PC-3 (cell line): ENCODE data around the gene PDZD2. TPM values are rescaled to one million over a fixed set of nuclear protein-coding genes. Genes with fewer than 3 reads are reported as not detected.

Experiments used
- ATAC-seq: fragments of 200-7000 bp; cut with Tn5 transposase; 2 replicates; pipeline ENCODE4 v1.9.1; 2020; ENCODE audit warnings: mild to moderate bottlenecking, moderate library complexity
- BruUV-seq: library from RNA; stranded (reverse); fragments of 400-500 nt; replicated peaks from 2 replicates; lab custom pipeline; 2021; lab: Mats Ljungman, UMichigan
- CTCF ChIA-PET: fragments of 300-600 bp; sonication (Branson Sonifier 250); formaldehyde crosslinking; loops from one replicate; lab custom pipeline; 2022; ENCODE audit warnings: antibody characterized with exemption; lab: Charles Lee
- POLR2A ChIA-PET: fragments of 300-600 bp; sonication (Branson Sonifier 250); formaldehyde crosslinking; loops from one replicate; lab custom pipeline; 2022; ENCODE audit warnings: antibody characterized with exemption; ENCODE audit not compliant: unreplicated experiment; lab: Charles Lee
- DNase-seq: peaks from one replicate; pipeline ENCODE4 v3.0.0-alpha.2; 2015
- H2AFZ ChIP-seq: fragments of 300-600 bp; sonication (generic); 2 replicates; pipeline ENCODE4 v1.6.0; 2016; ENCODE audit warnings: antibody characterized with exemption, low read length
- H3F3A ChIP-seq: fragments of 300-600 bp; sonication (generic); one replicate; pipeline ENCODE4 v1.6.0; 2017; ENCODE audit warnings: antibody characterized with exemption, low read length, control low read depth, mild to moderate bottlenecking; ENCODE audit not compliant: unreplicated experiment
- H3K27ac ChIP-seq: fragments of 300-600 bp; sonication (generic); 2 replicates; pipeline ENCODE4 v1.5.1; 2016; ENCODE audit warnings: mild to moderate bottlenecking, low read length
- H3K27me3 ChIP-seq: fragments of 300-600 bp; sonication (generic); 2 replicates; pipeline ENCODE4 v1.6.1; 2016; ENCODE audit warnings: low read length, mixed read lengths
- H3K36me3 ChIP-seq: fragments of 300-600 bp; sonication (generic); 2 replicates; pipeline ENCODE4 v1.6.1; 2016; ENCODE audit warnings: low read depth, mixed run types, low read length, mixed read lengths
- H3K4me1 ChIP-seq: fragments of 300-600 bp; sonication (generic); 2 replicates; pipeline ENCODE4 v1.5.1; 2016; ENCODE audit warnings: low read length; ENCODE audit not compliant: insufficient read depth
- H3K4me2 ChIP-seq: fragments of 300-600 bp; sonication (generic); 2 replicates; pipeline ENCODE4 v1.6.0; 2016; ENCODE audit warnings: low read length
- H3K4me3 ChIP-seq: fragments of 300-600 bp; sonication (generic); 2 replicates; pipeline ENCODE4 v1.5.1; 2016; ENCODE audit warnings: mild to moderate bottlenecking, low read length, mixed read lengths
- H3K79me2 ChIP-seq: fragments of 300-600 bp; sonication (generic); 2 replicates; pipeline ENCODE4 v1.6.1; 2017; ENCODE audit warnings: low read length, mixed read lengths
- H3K9ac ChIP-seq: fragments of 300-600 bp; sonication (generic); 2 replicates; pipeline ENCODE4 v1.6.0; 2016; ENCODE audit warnings: mild to moderate bottlenecking, low read length
- H3K9me2 ChIP-seq: fragments of 300-600 bp; sonication (generic); replicated peaks from 2 replicates; pipeline ENCODE4 v1.6.1; 2016; ENCODE audit warnings: mixed run types, low read length, mixed read lengths
- H3K9me3 ChIP-seq: fragments of 300-600 bp; sonication (generic); 2 replicates; pipeline ENCODE4 v1.6.1; 2016; ENCODE audit warnings: low read length, mixed read lengths
- H4K20me1 ChIP-seq: fragments of 300-600 bp; sonication (generic); 2 replicates; pipeline ENCODE4 v1.6.1; 2016; ENCODE audit warnings: low read length, mixed read lengths
- CTCF ChIP-seq: fragments of 300-600 bp; sonication (generic); conservative IDR thresholded peaks from 2 replicates; pipeline ENCODE4 v1.5.1; 2017; ENCODE audit warnings: antibody characterized with exemption, low read depth, mild to moderate bottlenecking, low read length
- EZH2 ChIP-seq: fragments of 300-600 bp; sonication (generic); IDR thresholded peaks from one replicate; pipeline ENCODE4 v1.6.1; 2017; ENCODE audit warnings: antibody characterized with exemption, mild to moderate bottlenecking, low read length; ENCODE audit not compliant: unreplicated experiment
- EZH2phosphoT487 ChIP-seq: fragments of 300-600 bp; sonication (generic); IDR thresholded peaks from 2 replicates; pipeline ENCODE4 v1.6.1; 2018; ENCODE audit warnings: mild to moderate bottlenecking, antibody characterized with exemption, low read length, borderline replicate concordance
- intact Hi-C: fragments of 100-400 bp; cut with micrococcal nuclease; formaldehyde crosslinking; loops from 2 replicates; pipeline ENCODE4 v1.9.0; 2023
- total RNA-seq: library from RNA; depleted of rRNA; stranded (reverse); fragments of >200 nt; gene quantifications from 2 replicates; pipeline ENCODE4 v1.2.3, GENCODE V29; 2014

The PDZD2 gene
- total RNA-seq, 1 experiment from 2014 or later, result 2.0 TPM

- Histone ChIP-seq H4K20me1 (no peaks in the 10 kb centered on the region), H3K4me2 (no peak overlapping the region), H3K4me1 (no peaks in the 10 kb centered on the region), H3K9me2 (no peaks in the 10 kb centered on the region), H3K27me3 (peaks cover 76% of the 10 kb centered on the region), H3F3A (no peaks in the 10 kb centered on the region), H3K27ac (no peak overlapping the region), H3K9me3 (no peaks in the 10 kb centered on the region), H3K4me3 (no peak overlapping the region), H2AFZ (no peak overlapping the region), H3K79me2 (no peaks in the 10 kb centered on the region), H3K9ac (no peak overlapping the region), H3K36me3 (no peaks in the 10 kb centered on the region)
- no peak for TF ChIP-seq EZH2
- TF ChIP-seq CTCF, result no peak
- TF ChIP-seq EZH2phosphoT487, result no peak
- ATAC-seq (no peak), DNase-seq (no peak)
- no TSS peak for BruUV-seq
- intact Hi-C loops, result no loop called here
- ChIA-PET POLR2A (no interaction called here), CTCF (no interaction called here)
These were observed 111.3 kb downstream of the PDZD2 start for GRCh38 chr5:31750215-31750614.

GRCh38 chr5:31751610-31752009, 112.7 kb downstream of the PDZD2 start:
- Histone ChIP-seq H3K9ac (no peak overlapping the region), H2AFZ (no peak overlapping the region), H3K27ac (no peak overlapping the region), H3K4me3 (no peak overlapping the region), H3K4me1 (no peaks in the 10 kb centered on the region), H3K4me2 (no peak overlapping the region), H3K79me2 (no peaks in the 10 kb centered on the region), H3K9me2 (no peaks in the 10 kb centered on the region), H3F3A (no peaks in the 10 kb centered on the region), H3K9me3 (no peaks in the 10 kb centered on the region), H3K36me3 (no peaks in the 10 kb centered on the region), H3K27me3 (peaks cover 81% of the 10 kb centered on the region), H4K20me1 (no peaks in the 10 kb centered on the region)
- intact Hi-C loops, result no loop called here
- DNase-seq, result no peak
- ATAC-seq, result no peak
- ChIA-PET POLR2A (no interaction called here), CTCF (no interaction called here)
- BruUV-seq, result no TSS peak
- TF ChIP-seq EZH2 (no peak), CTCF (no peak), EZH2phosphoT487 (no peak)

- Histone ChIP-seq H3K9me3 (no peaks in the 10 kb centered on the region), H3K4me1 (no peaks in the 10 kb centered on the region), H3K79me2 (no peaks in the 10 kb centered on the region), H4K20me1 (no peaks in the 10 kb centered on the region), H3K36me3 (no peaks in the 10 kb centered on the region), H3K4me2 (no peak overlapping the region), H3K4me3 (no peak overlapping the region), H3K9ac (no peak overlapping the region), H2AFZ (no peak overlapping the region), H3K27me3 (peaks cover 79% of the 10 kb centered on the region), H3K27ac (no peak overlapping the region), H3K9me2 (no peaks in the 10 kb centered on the region), H3F3A (no peaks in the 10 kb centered on the region)
- intact Hi-C loops, result no loop called here
- POLR2A ChIA-PET, result interaction anchor here (0.6 kb wide), 1 partner anchor 356 kb away, joined by 4 read pairs; no protein-coding TSS in a partner anchor
- DNase-seq (no peak), ATAC-seq (no peak)
- CTCF ChIA-PET, result no interaction called here
- no peak for TF ChIP-seq EZH2phosphoT487
- no peak for TF ChIP-seq EZH2
- no peak for TF ChIP-seq CTCF
- no TSS peak for BruUV-seq
These were observed 114.9 kb downstream of the PDZD2 start for GRCh38 chr5:31753700-31754357.
